Neutrophil (primary cell): ENCODE results near the gene APEX1.

Source experiments
- H3K27ac ChIP-seq: fragments of 200-600 bp; sonication (generic); 2 replicates; pipeline ENCODE4 v1.5.1; 2016; ENCODE audit warnings: mild to moderate bottlenecking, moderate library complexity
- H3K27me3 ChIP-seq: fragments of 200-600 bp; sonication (generic); 2 replicates; pipeline ENCODE4 v1.6.0; 2016; ENCODE audit warnings: mild to moderate bottlenecking
- H3K36me3 ChIP-seq: fragments of 200-600 bp; sonication (generic); 2 replicates; pipeline ENCODE4 v1.5.1; 2017
- H3K4me1 ChIP-seq, 2 experiments: fragments of 200-600 bp in 1 of 2; sonication (generic) in 1 of 2; 1 replicate in 1 of 2; 2 replicates in 1 of 2; pipeline versions ENCODE4 v1.5.1 to v1.6.1; 2013 to 2016; ENCODE audit warnings: low read depth in 1 of 2, low read length in 1 of 2, mild to moderate bottlenecking in 1 of 2, moderate library complexity in 1 of 2; ENCODE audit not compliant: control insufficient read depth in 1 of 2, insufficient read depth in 1 of 2
- H3K4me3 ChIP-seq, 2 experiments: fragments of 200-600 bp in 1 of 2; sonication (generic) in 1 of 2; 1 replicate in 1 of 2; 2 replicates in 1 of 2; pipeline ENCODE4 v1.5.1; 2013 to 2016; ENCODE audit warnings: low read depth in 1 of 2, low read length in 1 of 2, mild to moderate bottlenecking in 1 of 2, moderate library complexity in 1 of 2
- H3K9me3 ChIP-seq: fragments of 200-600 bp; sonication (generic); 2 replicates; pipeline ENCODE4 v1.5.1; 2016
- CTCF ChIP-seq: fragments of 200-600 bp; sonication (generic); IDR thresholded peaks from 2 replicates; pipeline ENCODE4 v1.5.1; 2016; ENCODE audit warnings: antibody characterized with exemption

The APEX1 gene

GRCh38 chr14:20428802-20429201 is 26.2 kb upstream of the APEX1 start:
- no peaks in the 10 kb centered on the region for H3K36me3 ChIP-seq
- H3K9me3 ChIP-seq = no peaks in the 10 kb centered on the region
- peaks cover 30 to 32% of the 10 kb centered on the region in 2 experiments for H3K4me1 ChIP-seq
- peak overlapping the region; percentile 86 for H3K27ac ChIP-seq
- H3K27me3 ChIP-seq = no peaks in the 10 kb centered on the region
- no peak for TF ChIP-seq CTCF
- peak overlapping the region in 1 of 2 experiments; percentile 62 for H3K4me3 ChIP-seq

GRCh38 chr14:20429801-20430669 is 25.0 kb upstream of the APEX1 start:
- no peak overlapping the region for H3K4me3 ChIP-seq
- no peak overlapping the region for H3K27ac ChIP-seq
- no peak for TF ChIP-seq CTCF
- no peaks in the 10 kb centered on the region for H3K36me3 ChIP-seq
- no peaks in the 10 kb centered on the region for H3K27me3 ChIP-seq
- H3K4me1 ChIP-seq = peaks cover 30 to 32% of the 10 kb centered on the region in 2 experiments
- no peaks in the 10 kb centered on the region for H3K9me3 ChIP-seq

- Histone ChIP-seq H3K27ac (no peak overlapping the region), H3K4me3 (no peak overlapping the region)
These were observed 20.1 kb upstream of the APEX1 start for GRCh38 chr14:20434701-20435581.

GRCh38 chr14:20435582-20436362 is 19.3 kb upstream of the APEX1 start, which contains the start of gene KLHL33:
Gene KLHL33 (minus strand): TSS chr14:20436166. CDS start chr14:20435811, 355 bp downstream.
- no peak for TF ChIP-seq CTCF
- peaks cover 3 to 4% of the 10 kb centered on the region in 2 experiments for H3K4me1 ChIP-seq
- H3K4me3 ChIP-seq = no peak within 1 kb of the TSS
- no peaks in the 10 kb centered on the region for H3K36me3 ChIP-seq
- no peak within 1 kb of the TSS for H3K27ac ChIP-seq
- H3K9me3 ChIP-seq = no peaks in the 10 kb centered on the region
- H3K27me3 ChIP-seq = no peaks in the 10 kb centered on the region

More at GRCh38 chr14:20434701-20435581, 20.1 kb upstream of the APEX1 start:
- no peaks in the 10 kb centered on the region for H3K27me3 ChIP-seq
- no peaks in the 10 kb centered on the region for H3K9me3 ChIP-seq
- H3K36me3 ChIP-seq = no peaks in the 10 kb centered on the region
- H3K4me1 ChIP-seq = peaks cover 2% of the 10 kb centered on the region in 2 experiments
- TF ChIP-seq CTCF = no peak

GRCh38 chr14:20436363-20436755 is 18.7 kb upstream of the APEX1 start:
- H3K27me3 ChIP-seq = no peaks in the 10 kb centered on the region
- H3K9me3 ChIP-seq = no peaks in the 10 kb centered on the region
- H3K27ac ChIP-seq = no peak overlapping the region
- TF ChIP-seq CTCF = no peak
- no peaks in the 10 kb centered on the region for H3K36me3 ChIP-seq
- peaks cover 9 to 10% of the 10 kb centered on the region in 2 experiments for H3K4me1 ChIP-seq
- no peak overlapping the region for H3K4me3 ChIP-seq
